DND-41 (cell line): ENCODE measurements around the gene ADGRF1.
A peak's percentile ranks its signal among the peaks of the same experiment; 100 is the strongest.

ENCODE experiments used
- ATAC-seq: fragments of 200-7000 bp; cut with Tn5 transposase; 3 replicates; pipeline ENCODE4 v1.9.1; 2021; ENCODE audit warnings: low read depth; ENCODE audit not compliant: insufficient read depth
- DNase-seq: peaks from one replicate; pipeline ENCODE4 v3.0.0-alpha.2; 2020
- H2AFZ ChIP-seq: 2 replicates; pipeline ENCODE4 v1.6.0; 2012; ENCODE audit warnings: low read depth, low read length
- H3K27ac ChIP-seq: 2 replicates; pipeline ENCODE4 v1.5.1; 2012; ENCODE audit warnings: low read length, inconsistent platforms
- H3K27me3 ChIP-seq: fragments of 200-600 bp; sonication (generic); 2 replicates; pipeline ENCODE4 v1.6.0; 2012; ENCODE audit warnings: low read length, mild to moderate bottlenecking, inconsistent platforms; ENCODE audit not compliant: insufficient read depth, poor library complexity
- H3K36me3 ChIP-seq: 2 replicates; pipeline ENCODE4 v1.5.1; 2012; ENCODE audit warnings: low read length, inconsistent platforms; ENCODE audit not compliant: insufficient read depth
- H3K4me1 ChIP-seq: 2 replicates; pipeline ENCODE4 v1.5.1; 2012; ENCODE audit warnings: mild to moderate bottlenecking, low read length; ENCODE audit not compliant: insufficient read depth
- H3K4me2 ChIP-seq: 2 replicates; pipeline ENCODE4 v1.6.0; 2012; ENCODE audit warnings: mild to moderate bottlenecking, moderate library complexity, low read length, inconsistent platforms; ENCODE audit not compliant: insufficient read depth
- H3K4me3 ChIP-seq, 2 experiments: fragments of 200-600 bp in 1 of 2; shearing (Covaris generic) in 1 of 2; 2 replicates each; pipeline ENCODE4 v1.5.1; 2012 to 2016; ENCODE audit warnings: inconsistent platforms in 2 of 2, low read length in 2 of 2, mild to moderate bottlenecking in 2 of 2, low read depth in 1 of 2, moderate library complexity in 1 of 2
- H3K79me2 ChIP-seq: 2 replicates; pipeline ENCODE4 v1.6.0; 2012; ENCODE audit warnings: low read length, inconsistent platforms; ENCODE audit not compliant: insufficient read depth
- H3K9ac ChIP-seq: 2 replicates; pipeline ENCODE4 v1.6.0; 2012; ENCODE audit warnings: low read depth, mild to moderate bottlenecking, inconsistent platforms, low read length, moderate library complexity
- H3K9me3 ChIP-seq: 2 replicates; pipeline ENCODE4 v1.5.1; 2012; ENCODE audit warnings: low read length, moderate library complexity, mild to moderate bottlenecking, inconsistent platforms; ENCODE audit not compliant: insufficient read depth, severe bottlenecking
- H4K20me1 ChIP-seq: 2 replicates; pipeline ENCODE4 v1.6.0; 2012; ENCODE audit warnings: low read length; ENCODE audit not compliant: insufficient read depth
- CTCF ChIP-seq: IDR thresholded peaks from 2 replicates; pipeline ENCODE4 v1.5.1; 2012; ENCODE audit warnings: borderline replicate concordance, low read length, moderate library complexity, mild to moderate bottlenecking; ENCODE audit not compliant: poor library complexity, severe bottlenecking; ENCODE audit errors: extremely low read depth
- EZH2 ChIP-seq: IDR thresholded peaks from 3 replicates; pipeline ENCODE4 v1.6.1; 2012; ENCODE audit warnings: borderline replicate concordance, low read depth, mild to moderate bottlenecking, moderate library complexity, low read length, inconsistent platforms; ENCODE audit not compliant: severe bottlenecking

Gene ADGRF1

GRCh38 chr6:47048638-47049037 is 6.5 kb upstream of the ADGRF1 start:
- H3K4me1 ChIP-seq: no peaks in the 10 kb centered on the region

GRCh38 chr6:47047479-47048407 is 5.6 kb upstream of the ADGRF1 start:
- DNase-seq (peak; percentile 35), ATAC-seq (peak; percentile 78)
- H3K27me3 ChIP-seq: peaks cover 3% of the 10 kb centered on the region
- H3K79me2 ChIP-seq: no peaks in the 10 kb centered on the region
- no peaks in the 10 kb centered on the region for H4K20me1 ChIP-seq
- no peaks in the 10 kb centered on the region for H3K4me1 ChIP-seq
- no peak overlapping the region for H3K4me3 ChIP-seq
- H3K4me2 ChIP-seq: no peak overlapping the region
- no peak for TF ChIP-seq EZH2
- peak; percentile 86 for TF ChIP-seq CTCF
- no peaks in the 10 kb centered on the region for H3K36me3 ChIP-seq
- H2AFZ ChIP-seq: no peak overlapping the region
- H3K9ac ChIP-seq: no peak overlapping the region
- H3K9me3 ChIP-seq: no peaks in the 10 kb centered on the region
- no peak overlapping the region for H3K27ac ChIP-seq

More at GRCh38 chr6:47048638-47049037, 6.5 kb upstream of the ADGRF1 start:
- Histone ChIP-seq H3K9me3 (no peaks in the 10 kb centered on the region), H2AFZ (no peak overlapping the region), H3K9ac (no peak overlapping the region), H3K36me3 (no peaks in the 10 kb centered on the region), H3K4me2 (no peak overlapping the region), H3K27ac (no peak overlapping the region), H4K20me1 (no peaks in the 10 kb centered on the region), H3K27me3 (peaks cover 1% of the 10 kb centered on the region), H3K79me2 (no peaks in the 10 kb centered on the region), H3K4me3 (no peak overlapping the region)
- DNase-seq (no peak), ATAC-seq (no peak)
- TF ChIP-seq EZH2 (no peak), CTCF (no peak)

- no peak overlapping the region for H2AFZ ChIP-seq
- H3K27me3 ChIP-seq: peaks cover 3% of the 10 kb centered on the region
- H3K9ac ChIP-seq: no peak overlapping the region
- H3K9me3 ChIP-seq: no peaks in the 10 kb centered on the region
- H3K79me2 ChIP-seq: no peaks in the 10 kb centered on the region
- ATAC-seq: no peak
- no peak for DNase-seq
- H3K27ac ChIP-seq: no peak overlapping the region
- no peak for TF ChIP-seq EZH2
- H3K36me3 ChIP-seq: no peaks in the 10 kb centered on the region
- no peaks in the 10 kb centered on the region for H4K20me1 ChIP-seq
- H3K4me3 ChIP-seq: no peak overlapping the region
- no peaks in the 10 kb centered on the region for H3K4me1 ChIP-seq
- H3K4me2 ChIP-seq: no peak overlapping the region
Observed at GRCh38 chr6:47047097-47047478, 5.0 kb upstream of the ADGRF1 start.

GRCh38 chr6:47044397-47044796 is 2.3 kb upstream of the ADGRF1 start:
- TF ChIP-seq EZH2: no peak
- no peak for TF ChIP-seq CTCF
- Histone ChIP-seq H2AFZ (no peak overlapping the region), H3K9me3 (no peaks in the 10 kb centered on the region), H4K20me1 (no peaks in the 10 kb centered on the region), H3K4me3 (no peak overlapping the region), H3K27ac (no peak overlapping the region), H3K79me2 (no peaks in the 10 kb centered on the region), H3K36me3 (no peaks in the 10 kb centered on the region), H3K9ac (no peak overlapping the region), H3K27me3 (peaks cover 3% of the 10 kb centered on the region), H3K4me1 (no peaks in the 10 kb centered on the region), H3K4me2 (no peak overlapping the region)
- DNase-seq (no peak), ATAC-seq (no peak)
